Natural killer cell (primary cell): ENCODE measurements around the gene OXCT2. TPM values are rescaled to one million over a fixed set of nuclear protein-coding genes. Genes with fewer than 3 reads are reported as not detected.
"Not testable (repeated sequence)": the region's sequence is repeated elsewhere in the genome, so short reads cannot be mapped to it uniquely, and the experiment has no call there.

Experiments used
- ATAC-seq, 3 donors: fragments of 150-1000 bp in 2 of 3; fragments of 200-7000 bp in 1 of 3; cut with Tn5 transposase; 1 replicate in 1 of 3; 2 replicates in 2 of 3; pipeline ENCODE4 v1.10.0; 2021; ENCODE audit warnings: mild to moderate bottlenecking in 2 of 3, moderate library complexity in 2 of 3
- DNase-seq, 2 donors: peaks; one replicate each; pipeline versions ENCODE4 v3.0.0 to v3.0.0-alpha.2; 2013 to 2021; ENCODE audit warnings: mixed read lengths in 1 of 2
- H3K27ac ChIP-seq: one replicate; pipeline ENCODE4 v1.5.1; 2013; ENCODE audit warnings: mild to moderate bottlenecking, low read length
- H3K27me3 ChIP-seq: one replicate; pipeline ENCODE4 v1.6.1; 2013; ENCODE audit warnings: low read length; ENCODE audit not compliant: control insufficient read depth, insufficient read depth
- H3K36me3 ChIP-seq: one replicate; pipeline ENCODE4 v1.6.1; 2013; ENCODE audit warnings: low read length; ENCODE audit not compliant: control insufficient read depth, insufficient read depth
- H3K4me1 ChIP-seq: one replicate; pipeline ENCODE4 v1.6.1; 2013; ENCODE audit warnings: low read length; ENCODE audit not compliant: control insufficient read depth, insufficient read depth
- H3K4me3 ChIP-seq: one replicate; pipeline ENCODE4 v1.5.1; 2013; ENCODE audit warnings: low read length
- H3K9me3 ChIP-seq: one replicate; pipeline ENCODE4 v1.6.1; 2013; ENCODE audit warnings: low read length; ENCODE audit not compliant: control insufficient read depth, insufficient read depth
- H3K27ac Mint-ChIP-seq, 2 donors: one replicate each; pipeline ENCODE4 v1.8.0; 2022; ENCODE audit warnings: mild to moderate bottlenecking in 2 of 2, mixed read lengths in 2 of 2, moderate library complexity in 1 of 2
- H3K27me3 Mint-ChIP-seq, 2 donors: one replicate each; pipeline ENCODE4 v1.8.0; 2022; ENCODE audit warnings: low read depth in 2 of 2, mixed read lengths in 2 of 2
- H3K36me3 Mint-ChIP-seq: one replicate; pipeline ENCODE4 v1.8.0; 2022; ENCODE audit warnings: mixed read lengths
- H3K4me1 Mint-ChIP-seq, 2 donors: one replicate each; pipeline ENCODE4 v1.8.0; 2022; ENCODE audit warnings: mixed read lengths in 2 of 2
- H3K4me3 Mint-ChIP-seq: one replicate; pipeline ENCODE4 v1.8.0; 2022; ENCODE audit warnings: mild to moderate bottlenecking, moderate library complexity, mixed read lengths
- H3K9me3 Mint-ChIP-seq, 2 donors: one replicate each; pipeline ENCODE4 v1.8.0; 2022; ENCODE audit warnings: mixed read lengths in 2 of 2
- WGBS: methylation state at CpG from one replicate; pipeline ENCODE4 v1.1.7; 2013; ENCODE audit warnings: missing lambda C conversion rate; ENCODE audit not compliant: insufficient coverage; 5-methylcytosine and 5-hydroxymethylcytosine counted together
- intact Hi-C: fragments of 100-400 bp; cut with micrococcal nuclease; formaldehyde crosslinking; loops from one replicate; pipeline ENCODE4 v1.14.2; 2022
- total RNA-seq, 4 donors: library from RNA; stranded (reverse); fragments of 120-200 nt in 1 of 4; gene quantifications; one replicate each; pipeline versions ENCODE4 v1.2.3 to v1.2.4, GENCODE V29; 2013 to 2022
- TF ChIP-seq, protein P1 (sequence below): fragments of 200-600 bp; IDR thresholded peaks from one replicate; pipeline ENCODE4 v1.8.0; 2022; ENCODE audit warnings: antibody characterized with exemption

The OXCT2 gene
- total RNA-seq, 3 donors from 2014 or later (not counting 1 experiment from before 2014, with no cell fraction given) = 0.42 to 2.2 (median 1.9) TPM

DNA sequence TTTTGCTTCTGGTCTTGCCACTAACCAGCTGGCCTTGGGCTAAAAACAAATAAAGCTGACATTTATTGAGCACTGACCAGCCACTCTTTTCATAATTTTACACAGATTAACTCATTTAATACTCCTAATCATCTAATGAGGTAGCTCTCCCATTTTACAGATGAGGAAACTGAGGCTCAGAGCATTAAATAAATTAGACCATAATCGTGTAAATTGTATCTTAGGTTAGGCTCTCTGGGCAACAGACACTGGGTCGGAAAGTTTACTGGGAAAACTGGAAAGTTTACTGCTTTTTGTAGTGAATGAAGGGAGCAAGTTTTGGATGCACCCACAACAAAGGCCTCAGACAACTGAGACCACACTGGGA, 10.2 kb upstream of the OXCT2 start:
- TF ChIP-seq, protein P1, sequence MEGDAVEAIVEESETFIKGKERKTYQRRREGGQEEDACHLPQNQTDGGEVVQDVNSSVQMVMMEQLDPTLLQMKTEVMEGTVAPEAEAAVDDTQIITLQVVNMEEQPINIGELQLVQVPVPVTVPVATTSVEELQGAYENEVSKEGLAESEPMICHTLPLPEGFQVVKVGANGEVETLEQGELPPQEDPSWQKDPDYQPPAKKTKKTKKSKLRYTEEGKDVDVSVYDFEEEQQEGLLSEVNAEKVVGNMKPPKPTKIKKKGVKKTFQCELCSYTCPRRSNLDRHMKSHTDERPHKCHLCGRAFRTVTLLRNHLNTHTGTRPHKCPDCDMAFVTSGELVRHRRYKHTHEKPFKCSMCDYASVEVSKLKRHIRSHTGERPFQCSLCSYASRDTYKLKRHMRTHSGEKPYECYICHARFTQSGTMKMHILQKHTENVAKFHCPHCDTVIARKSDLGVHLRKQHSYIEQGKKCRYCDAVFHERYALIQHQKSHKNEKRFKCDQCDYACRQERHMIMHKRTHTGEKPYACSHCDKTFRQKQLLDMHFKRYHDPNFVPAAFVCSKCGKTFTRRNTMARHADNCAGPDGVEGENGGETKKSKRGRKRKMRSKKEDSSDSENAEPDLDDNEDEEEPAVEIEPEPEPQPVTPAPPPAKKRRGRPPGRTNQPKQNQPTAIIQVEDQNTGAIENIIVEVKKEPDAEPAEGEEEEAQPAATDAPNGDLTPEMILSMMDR = no peak
- Histone ChIP-seq H3K36me3 (no peaks in the 10 kb centered on the region), H3K4me3 (no peak overlapping the region), H3K4me1 (peaks cover 2% of the 10 kb centered on the region), H3K27ac (no peak overlapping the region), H3K9me3 (no peaks in the 10 kb centered on the region), H3K27me3 (no peaks in the 10 kb centered on the region)
- Mint-ChIP-seq H3K9me3 (no peaks in the 10 kb centered on the region), H3K4me1 (peaks cover 2 to 7% of the 10 kb centered on the region in 2 donors), H3K4me3 (no peak overlapping the region), H3K27me3 (no peaks in the 10 kb centered on the region), H3K27ac (no peak overlapping the region), H3K36me3 (no peaks in the 10 kb centered on the region)
- DNase-seq = no peak
- ATAC-seq = no peak
- intact Hi-C loops = no loop called here
- 94% methylated on average over 2 of the region's 2 CpGs for WGBS

DNA sequence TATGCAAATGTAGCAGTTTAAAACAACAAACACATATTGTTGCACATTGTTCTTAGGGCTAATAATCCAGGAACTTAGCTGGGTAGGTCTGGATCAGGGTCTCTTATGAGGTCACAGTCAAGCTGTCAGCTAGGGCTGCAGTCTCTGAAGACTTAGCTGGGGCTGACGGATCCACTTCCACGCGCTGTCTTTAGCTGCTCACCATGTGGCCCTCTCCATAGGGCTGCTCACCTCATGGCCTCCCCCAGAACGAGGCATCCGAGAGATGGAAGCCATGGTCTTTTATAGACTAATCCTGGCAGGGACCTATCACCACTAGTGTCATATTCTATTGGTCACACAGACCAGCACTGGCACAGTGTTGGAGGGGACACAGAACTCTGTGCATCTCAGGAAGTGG, 8.7 kb upstream of the OXCT2 start:
- 95% methylated on average over 5 of the region's 5 CpGs for WGBS
- no peak overlapping the region for H3K27ac ChIP-seq
- H3K4me3 Mint-ChIP-seq = no peak overlapping the region
- no peaks in the 10 kb centered on the region for H3K27me3 ChIP-seq
- peaks cover 5 to 18% of the 10 kb centered on the region in 2 donors for H3K4me1 Mint-ChIP-seq
- TF ChIP-seq, protein P1 = no peak
- H3K27ac Mint-ChIP-seq = no peak overlapping the region
- H3K9me3 ChIP-seq = no peaks in the 10 kb centered on the region
- ATAC-seq (no peak), DNase-seq (no peak)
- peaks cover 16% of the 10 kb centered on the region for H3K4me1 ChIP-seq
- no peaks in the 10 kb centered on the region for H3K36me3 Mint-ChIP-seq
- H3K27me3 Mint-ChIP-seq = no peaks in the 10 kb centered on the region
- no peak overlapping the region for H3K4me3 ChIP-seq
- intact Hi-C loops = no loop called here
- H3K36me3 ChIP-seq = no peaks in the 10 kb centered on the region
- no peaks in the 10 kb centered on the region for H3K9me3 Mint-ChIP-seq

DNA sequence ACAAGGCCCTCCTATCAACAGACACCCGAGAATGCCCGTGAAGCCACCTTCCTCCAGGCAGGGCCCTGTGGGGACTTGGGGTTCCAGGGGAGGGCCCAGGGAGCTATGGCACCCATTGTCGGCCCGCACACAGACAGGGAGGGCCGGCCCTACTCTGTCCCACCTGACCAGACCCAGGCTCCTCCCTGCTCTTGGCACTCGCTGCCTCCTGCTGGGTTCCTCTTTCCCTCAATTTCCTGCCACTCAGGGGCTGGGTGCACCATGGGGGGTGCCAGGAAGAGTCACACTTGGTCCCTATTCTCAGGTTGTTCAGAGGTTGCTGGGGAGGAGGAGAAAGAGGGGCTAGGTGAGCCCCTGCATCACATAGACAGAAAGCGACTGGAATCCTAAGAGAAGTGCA, 8.0 kb upstream of the OXCT2 start:
- Mint-ChIP-seq H3K4me3 (no peak overlapping the region), H3K27me3 (no peaks in the 10 kb centered on the region), H3K27ac (peak overlapping the region in 1 of 2 donors; percentile 35), H3K36me3 (no peaks in the 10 kb centered on the region), H3K4me1 (peaks cover 5 to 18% of the 10 kb centered on the region in 2 donors), H3K9me3 (no peaks in the 10 kb centered on the region)
- Histone ChIP-seq H3K27me3 (no peaks in the 10 kb centered on the region), H3K4me3 (no peak overlapping the region), H3K36me3 (no peaks in the 10 kb centered on the region), H3K9me3 (no peaks in the 10 kb centered on the region), H3K4me1 (peaks cover 16% of the 10 kb centered on the region), H3K27ac (no peak overlapping the region)
- WGBS = 62% methylated on average over 5 of the region's 7 CpGs
- ATAC-seq (no peak), DNase-seq (no peak)
- TF ChIP-seq, protein P1 = no peak
- intact Hi-C loops = no loop called here

DNA sequence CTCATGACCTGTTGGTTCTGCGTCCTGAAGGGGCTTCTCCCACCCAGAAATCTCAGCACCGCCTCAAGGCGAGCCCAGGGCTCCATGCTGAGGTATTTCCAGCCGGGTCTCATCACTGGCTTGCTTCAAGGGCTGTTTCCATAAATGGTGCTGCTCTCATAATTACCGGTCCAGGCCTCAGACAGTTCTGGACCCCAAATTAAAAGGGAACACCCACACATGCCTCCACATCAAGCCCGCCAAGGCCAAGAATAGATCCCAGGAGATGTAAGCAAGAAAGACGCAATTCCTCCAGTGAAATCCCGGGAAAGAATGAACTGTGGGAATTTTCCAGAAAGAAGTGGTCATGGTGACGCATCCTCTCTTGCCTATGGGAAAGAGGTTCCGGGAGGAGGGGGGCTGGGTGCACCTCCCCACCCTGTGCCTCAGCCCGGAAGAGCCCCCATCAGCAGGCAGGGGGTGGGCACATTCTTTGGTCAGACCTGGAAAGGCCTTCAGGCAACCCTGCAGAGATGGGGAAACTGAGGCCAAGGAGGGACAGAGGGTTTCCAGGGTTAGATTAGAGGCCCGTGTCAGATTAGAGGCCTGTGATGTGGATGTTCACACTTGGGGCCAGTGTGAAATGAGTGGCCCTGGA, 7.4 kb upstream of the OXCT2 start:
- H3K4me1 ChIP-seq = peaks cover 16% of the 10 kb centered on the region
- H3K36me3 ChIP-seq, H3K27ac ChIP-seq, H3K27ac Mint-ChIP-seq, H3K36me3 Mint-ChIP-seq, H3K27me3 Mint-ChIP-seq, H3K4me3 ChIP-seq, H3K9me3 Mint-ChIP-seq, DNase-seq, H3K9me3 ChIP-seq, intact Hi-C loops, ATAC-seq, H3K27me3 ChIP-seq, H3K4me3 Mint-ChIP-seq: not testable (repeated sequence)
- 91% methylated on average over 11 of the region's 12 CpGs for WGBS
- H3K4me1 Mint-ChIP-seq = peaks cover 5 to 18% of the 10 kb centered on the region in 2 donors

DNA sequence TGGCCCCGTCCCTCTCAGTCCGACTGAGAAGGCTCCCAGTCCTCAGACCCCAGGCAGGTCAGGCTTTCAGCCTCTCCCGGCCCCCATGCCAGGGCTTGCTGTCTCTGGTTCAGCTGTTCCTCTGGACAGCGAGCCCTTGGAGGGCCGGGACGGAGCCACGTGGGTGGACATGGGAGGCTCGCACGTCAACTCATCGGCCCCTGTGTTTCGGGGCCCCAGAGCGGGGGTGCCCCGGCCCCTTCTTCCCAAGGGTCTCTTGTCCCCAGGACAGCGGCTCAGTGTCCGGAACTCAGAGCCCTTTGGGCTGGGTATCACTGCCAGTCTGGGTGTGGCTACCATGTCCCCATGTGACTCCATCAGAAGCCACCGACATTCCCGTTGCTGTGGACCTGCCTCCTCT, 6.7 kb upstream of the OXCT2 start:
- H3K36me3 Mint-ChIP-seq, H3K4me3 ChIP-seq, H3K9me3 ChIP-seq, H3K27ac Mint-ChIP-seq, H3K27ac ChIP-seq, H3K27me3 Mint-ChIP-seq, ATAC-seq, H3K27me3 ChIP-seq, H3K4me3 Mint-ChIP-seq, H3K36me3 ChIP-seq, H3K9me3 Mint-ChIP-seq, intact Hi-C loops, DNase-seq: not testable (repeated sequence)
- peaks cover 5 to 18% of the 10 kb centered on the region in 2 donors for H3K4me1 Mint-ChIP-seq
- WGBS = 96% methylated on average over 12 of the region's 17 CpGs
- peaks cover 16% of the 10 kb centered on the region for H3K4me1 ChIP-seq
